MCF 10A (cell line): ENCODE measurements around the gene P4HB. TPM values are rescaled to one million over a fixed set of nuclear protein-coding genes. Genes with fewer than 3 reads are reported as not detected.

Source experiments
- BruUV-seq: library from RNA; stranded (reverse); fragments of 400-500 nt; replicated peaks from 2 replicates; lab custom pipeline; 2021; lab: Mats Ljungman, UMichigan
- CTCF ChIA-PET: fragments of 300-600 bp; sonication (Branson Sonifier 250); formaldehyde crosslinking; extraction: SDS; loops from one replicate; lab custom pipeline; 2021; ENCODE audit warnings: antibody characterized with exemption, inconsistent platforms; lab: Yijun Ruan, JAX
- POLR2A ChIA-PET: fragments of 300-600, 350-650 bp; sonication (Branson Sonifier 250); formaldehyde crosslinking; extraction: SDS; loops from one replicate; lab custom pipeline; 2020; ENCODE audit warnings: antibody characterized with exemption, inconsistent platforms; lab: Yijun Ruan, JAX
- DNase-seq: peaks from one replicate; pipeline ENCODE4 v3.0.0-alpha.2; 2018; ENCODE audit not compliant: unreplicated experiment
- H3K27ac Mint-ChIP-seq: one replicate; pipeline ENCODE4 v1.8.0; 2022; ENCODE audit warnings: mild to moderate bottlenecking, low read depth, mixed read lengths; ENCODE audit not compliant: unreplicated experiment
- H3K27me3 Mint-ChIP-seq: one replicate; pipeline ENCODE4 v1.8.0; 2022; ENCODE audit warnings: mixed read lengths; ENCODE audit not compliant: insufficient read depth, unreplicated experiment
- H3K36me3 Mint-ChIP-seq: one replicate; pipeline ENCODE4 v1.8.0; 2022; ENCODE audit warnings: mild to moderate bottlenecking, moderate library complexity, mixed read lengths; ENCODE audit not compliant: insufficient read depth, unreplicated experiment
- H3K4me1 Mint-ChIP-seq: one replicate; pipeline ENCODE4 v1.8.0; 2022; ENCODE audit warnings: mixed read lengths; ENCODE audit not compliant: insufficient read depth, unreplicated experiment
- H3K4me3 Mint-ChIP-seq: one replicate; pipeline ENCODE4 v1.8.0; 2022; ENCODE audit warnings: mild to moderate bottlenecking, moderate library complexity, mixed read lengths; ENCODE audit not compliant: unreplicated experiment
- H3K9me3 Mint-ChIP-seq: one replicate; pipeline ENCODE4 v1.8.0; 2022; ENCODE audit warnings: mixed read lengths; ENCODE audit not compliant: unreplicated experiment
- CTCF ChIP-seq: fragments of 200-600 bp; IDR thresholded peaks from one replicate; pipeline ENCODE4 v1.8.0; 2022; ENCODE audit warnings: antibody characterized with exemption, mild to moderate bottlenecking; ENCODE audit not compliant: unreplicated experiment
- intact Hi-C: fragments of 100-400 bp; cut with micrococcal nuclease; formaldehyde crosslinking; loops from 2 replicates; pipeline ENCODE4 v1.14.1; 2022
- total RNA-seq: library from RNA; stranded (reverse); gene quantifications from 2 replicates; pipeline ENCODE4 v1.2.3, GENCODE V29; 2022

Gene P4HB
- total RNA-seq, 1 experiment from 2014 or later, result 894 TPM

DNA sequence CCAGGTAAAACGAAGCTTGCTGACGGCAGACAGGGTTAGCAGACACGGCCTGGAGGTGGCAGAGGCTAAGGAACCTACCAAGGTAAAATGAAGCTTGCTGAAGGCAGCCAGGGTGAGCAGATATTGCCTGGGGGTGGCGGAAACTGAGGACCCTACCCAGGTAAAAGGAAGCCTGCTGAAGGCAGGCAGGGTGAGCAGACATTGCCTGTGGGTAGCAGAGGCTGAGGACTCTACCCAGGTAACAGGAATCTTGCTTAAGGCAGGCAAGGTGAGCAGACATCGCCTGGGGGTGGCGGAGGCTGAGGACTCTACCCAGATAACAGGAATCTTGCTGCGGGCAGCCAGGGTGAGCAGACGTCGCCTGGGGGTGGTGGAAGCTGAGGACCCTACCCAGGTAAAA lies 59.0 kb downstream of the P4HB start:
- intact Hi-C loops, result no loop called here
- ChIA-PET POLR2A (interaction anchor here (0.7 kb wide), 2 partner anchors 42 to 1074 kb away, joined by 3 read pairs; no protein-coding TSS in a partner anchor), CTCF (no interaction called here)
- no peak overlapping the region for H3K4me3 Mint-ChIP-seq
- H3K9me3 Mint-ChIP-seq, result no peaks in the 10 kb centered on the region
- DNase-seq, result no peak
- no peaks in the 10 kb centered on the region for H3K4me1 Mint-ChIP-seq
- no peak for TF ChIP-seq CTCF
- no TSS peak for BruUV-seq
- H3K27me3 Mint-ChIP-seq, result peaks cover 66% of the 10 kb centered on the region
- H3K27ac Mint-ChIP-seq, result no peak overlapping the region
- no peaks in the 10 kb centered on the region for H3K36me3 Mint-ChIP-seq

DNA sequence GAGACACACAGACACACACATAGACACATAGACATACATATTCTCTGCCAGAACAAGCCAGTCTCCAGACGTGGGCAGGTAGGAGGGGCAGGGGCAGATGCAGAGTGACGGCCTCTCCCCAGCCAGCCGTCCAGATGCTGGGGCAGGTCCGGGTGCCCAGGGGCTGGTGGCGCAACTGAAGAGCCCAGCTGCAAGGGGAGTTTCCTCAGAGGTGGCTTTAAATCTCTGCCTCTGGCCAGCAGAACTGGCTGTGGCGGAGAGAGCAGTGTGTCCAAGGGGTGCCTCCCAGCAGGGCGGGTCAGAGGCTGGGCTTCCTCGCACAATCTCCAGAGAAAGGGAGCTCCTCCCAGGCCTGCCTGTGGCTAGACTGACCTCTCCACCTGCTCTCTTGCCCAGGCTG lies 65.8 kb downstream of the P4HB start:
- Mint-ChIP-seq H3K9me3 (no peaks in the 10 kb centered on the region), H3K4me3 (no peak overlapping the region), H3K27me3 (peaks cover 6% of the 10 kb centered on the region), H3K27ac (no peak overlapping the region), H3K36me3 (no peaks in the 10 kb centered on the region), H3K4me1 (no peaks in the 10 kb centered on the region)
- no peak for TF ChIP-seq CTCF
- ChIA-PET POLR2A (interaction anchor here (0.6 to 0.7 kb wide), 2 partner anchors 59 to 69 kb away, joined by 3 read pairs; no protein-coding TSS in a partner anchor), CTCF (interaction anchor here (0.7 kb wide), 1 partner anchor 693 kb away, joined by 3 read pairs; no protein-coding TSS in a partner anchor)
- no TSS peak for BruUV-seq
- peak; percentile 51 for DNase-seq
- intact Hi-C loops, result no loop called here

DNA sequence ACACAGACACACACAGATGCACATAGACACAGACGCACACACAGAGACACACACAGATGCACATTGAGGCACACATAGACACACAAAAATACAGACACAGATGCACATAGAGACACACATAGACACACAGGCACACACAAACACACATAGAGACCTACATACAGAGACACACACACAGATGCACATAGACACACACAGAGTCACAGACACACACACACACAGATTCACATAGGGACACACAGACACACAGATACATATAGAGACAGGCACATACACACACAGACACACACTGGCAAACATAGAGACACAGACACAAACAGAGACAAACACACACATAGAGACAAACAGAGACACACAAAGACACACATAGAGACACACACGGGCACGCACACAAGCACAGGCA lies 66.3 kb downstream of the P4HB start:
- Mint-ChIP-seq H3K27ac (no peak overlapping the region), H3K4me3 (no peak overlapping the region), H3K36me3 (no peaks in the 10 kb centered on the region), H3K9me3 (no peaks in the 10 kb centered on the region), H3K27me3 (peaks cover 2% of the 10 kb centered on the region), H3K4me1 (no peaks in the 10 kb centered on the region)
- BruUV-seq, result no TSS peak
- no peak for TF ChIP-seq CTCF
- CTCF ChIA-PET, result interaction anchor here (0.7 kb wide), 1 partner anchor 693 kb away, joined by 3 read pairs; no protein-coding TSS in a partner anchor
- DNase-seq, result no peak
- POLR2A ChIA-PET, result no interaction called here
- intact Hi-C loops, result no loop called here

Other genes with a start within 250 kb of the P4HB start
- gene NPLOC4, start 223.4 kb downstream of the P4HB start, total RNA-seq, result 83.9 and 95.1 TPM in 2 replicates
- 1.8 and 2.1 TPM in 2 replicates for gene TSPAN10, start 223.3 kb downstream of the P4HB start, total RNA-seq
- not detected in 2 replicates for gene PDE6G, start 204.0 kb downstream of the P4HB start, total RNA-seq
- gene OXLD1, start 193.9 kb downstream of the P4HB start, total RNA-seq, result 47.6 and 54.8 TPM in 2 replicates
- 23.9 and 27.1 TPM in 2 replicates for gene CCDC137, start 193.8 kb downstream of the P4HB start, total RNA-seq
- 34.8 and 38.6 TPM in 2 replicates for gene ARL16, start 176.7 kb downstream of the P4HB start, total RNA-seq
- 160 and 178 TPM in 2 replicates for gene HGS, start 176.5 kb downstream of the P4HB start, total RNA-seq
- 82.6 and 143 TPM in 2 replicates for gene MRPL12, start 157.2 kb downstream of the P4HB start, total RNA-seq
- gene SLC25A10, start 148.3 kb downstream of the P4HB start, total RNA-seq, result 5.1 and 9.5 TPM in 2 replicates
- not detected in 2 replicates for gene GCGR, start 56.4 kb downstream of the P4HB start, total RNA-seq
- gene MCRIP1, start 27.2 kb downstream of the P4HB start, total RNA-seq, result 35.6 and 39.2 TPM in 2 replicates
- gene PPP1R27, start 25.5 kb downstream of the P4HB start, total RNA-seq, result 0.29 TPM in 1 of 2 replicates, not detected in the other
- 271 and 324 TPM in 2 replicates for gene ARHGDIA, start 10.8 kb upstream of the P4HB start, total RNA-seq
- 114 and 115 TPM in 2 replicates for gene ALYREF, start 31.1 kb upstream of the P4HB start, total RNA-seq
- 144 and 151 TPM in 2 replicates for gene ANAPC11, start 31.2 kb upstream of the P4HB start, total RNA-seq
- 0.28 TPM in 1 of 2 replicates, not detected in the other for gene NPB, start 41.7 kb upstream of the P4HB start, total RNA-seq
- gene PCYT2, start 50.9 kb upstream of the P4HB start, total RNA-seq, result 26.5 and 26.8 TPM in 2 replicates
- 36.6 and 44.8 TPM in 2 replicates for gene SIRT7, start 57.6 kb upstream of the P4HB start, total RNA-seq
- 38.1 and 48.9 TPM in 2 replicates for gene MAFG, start 67.2 kb upstream of the P4HB start, total RNA-seq
- 151 and 154 TPM in 2 replicates for gene PYCR1, start 76.8 kb upstream of the P4HB start, total RNA-seq
- gene MYADML2, start 86.7 kb upstream of the P4HB start, total RNA-seq, result not detected in 2 replicates
- not detected in 2 replicates for gene NOTUM, start 100.7 kb upstream of the P4HB start, total RNA-seq
- 24.9 and 29.7 TPM in 2 replicates for gene ASPSCR1, start 117.1 kb upstream of the P4HB start, total RNA-seq
- gene CENPX, start 162.3 kb upstream of the P4HB start, total RNA-seq, result 27.6 and 35.6 TPM in 2 replicates
- gene LRRC45, start 162.8 kb upstream of the P4HB start, total RNA-seq, result 2.6 and 3.4 TPM in 2 replicates
- 7.1 and 9.7 TPM in 2 replicates for gene RAC3, start 171.1 kb upstream of the P4HB start, total RNA-seq
- 77.9 and 111 TPM in 2 replicates for gene DCXR, start 177.2 kb upstream of the P4HB start, total RNA-seq
- gene RFNG, start 191.3 kb upstream of the P4HB start, total RNA-seq, result 37.9 and 38.0 TPM in 2 replicates
- gene GPS1, start 191.4 kb upstream of the P4HB start, total RNA-seq, result 96.6 and 100 TPM in 2 replicates
- 116 and 123 TPM in 2 replicates for gene DUS1L, start 205.3 kb upstream of the P4HB start, total RNA-seq
- 114 and 120 TPM in 2 replicates for gene FASN, start 237.7 kb upstream of the P4HB start, total RNA-seq